Fibroblast of lung (primary cell): Measurements from ENCODE around the gene CPXM1.

Source experiments
- EZH2 ChIP-seq: IDR thresholded peaks from 2 replicates; pipeline ENCODE4 v1.5.1; 2012; ENCODE audit warnings: low read length, control low read depth, mild to moderate bottlenecking; ENCODE audit errors: missing control alignments
- TF ChIP-seq, protein P1 (sequence below), 2 donors: IDR thresholded peaks in 1 of 2; conservative IDR thresholded peaks in 1 of 2; 1 replicate in 1 of 2; 2 replicates in 1 of 2; pipeline ENCODE4 v1.5.1; 2011 to 2012; ENCODE audit warnings: low read length in 2 of 2, control low read depth in 1 of 2, inconsistent platforms in 1 of 2, low read depth in 1 of 2, mild to moderate bottlenecking in 1 of 2

DNA sequence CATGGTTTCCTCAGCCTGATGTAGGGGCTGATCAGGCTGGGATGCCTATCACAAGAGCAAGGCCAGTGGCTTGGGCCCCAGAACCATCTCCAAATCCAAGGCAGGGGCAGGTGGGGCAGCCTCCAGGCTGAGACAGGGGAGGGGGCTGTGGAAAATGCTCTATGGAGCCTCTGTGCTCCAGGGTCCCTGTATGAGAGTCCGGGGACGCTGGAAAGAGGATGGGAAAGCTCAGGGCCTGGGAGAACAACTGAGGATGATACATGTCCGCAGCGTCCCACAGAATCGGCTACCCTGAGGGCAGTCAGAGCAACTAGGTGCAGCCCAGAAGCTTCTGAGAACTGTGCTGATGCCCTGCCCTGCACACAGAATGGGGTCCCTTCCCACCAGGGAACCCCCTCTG is 43.4 kb downstream of the CPXM1 start:
- TF ChIP-seq, protein P1, sequence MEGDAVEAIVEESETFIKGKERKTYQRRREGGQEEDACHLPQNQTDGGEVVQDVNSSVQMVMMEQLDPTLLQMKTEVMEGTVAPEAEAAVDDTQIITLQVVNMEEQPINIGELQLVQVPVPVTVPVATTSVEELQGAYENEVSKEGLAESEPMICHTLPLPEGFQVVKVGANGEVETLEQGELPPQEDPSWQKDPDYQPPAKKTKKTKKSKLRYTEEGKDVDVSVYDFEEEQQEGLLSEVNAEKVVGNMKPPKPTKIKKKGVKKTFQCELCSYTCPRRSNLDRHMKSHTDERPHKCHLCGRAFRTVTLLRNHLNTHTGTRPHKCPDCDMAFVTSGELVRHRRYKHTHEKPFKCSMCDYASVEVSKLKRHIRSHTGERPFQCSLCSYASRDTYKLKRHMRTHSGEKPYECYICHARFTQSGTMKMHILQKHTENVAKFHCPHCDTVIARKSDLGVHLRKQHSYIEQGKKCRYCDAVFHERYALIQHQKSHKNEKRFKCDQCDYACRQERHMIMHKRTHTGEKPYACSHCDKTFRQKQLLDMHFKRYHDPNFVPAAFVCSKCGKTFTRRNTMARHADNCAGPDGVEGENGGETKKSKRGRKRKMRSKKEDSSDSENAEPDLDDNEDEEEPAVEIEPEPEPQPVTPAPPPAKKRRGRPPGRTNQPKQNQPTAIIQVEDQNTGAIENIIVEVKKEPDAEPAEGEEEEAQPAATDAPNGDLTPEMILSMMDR (conservative IDR thresholded peaks at IDR 0.05 in 1 of 2, IDR thresholded peaks at IDR 0.05 in 1 of 2; ENCODE audit: low read depth in 1 of 2, low read length in 2 of 2) = no peak
- no peak for TF ChIP-seq EZH2
